DOHH2 (cell line): ENCODE measurements around the gene MACROD2.

Source experiments
- CTCF ChIP-seq: fragments of 200-600 bp; sonication (generic); IDR thresholded peaks from one replicate; pipeline ENCODE4 v1.5.1; 2014; ENCODE audit warnings: antibody characterized with exemption, mild to moderate bottlenecking, low read depth, low read length; ENCODE audit not compliant: poor library complexity, severe bottlenecking
- EZH2phosphoT487 ChIP-seq: fragments of 200-600 bp; sonication (generic); IDR thresholded peaks from 2 replicates; pipeline ENCODE4 v1.6.1; 2017; ENCODE audit warnings: borderline replicate concordance, mild to moderate bottlenecking, antibody characterized with exemption, low read length, moderate library complexity, mixed read lengths

GRCh38 chr20:14570811-14571210 lies 575.5 kb downstream of the MACROD2 start:
- no peak for TF ChIP-seq CTCF
- TF ChIP-seq EZH2phosphoT487: no peak
